ENCODE measurements around the gene VDAC1. TPM values are rescaled to one million over a fixed set of nuclear protein-coding genes. Genes with fewer than 3 reads are reported as not detected.

The VDAC1 gene
- total and polyA plus RNA-seq, 5 donors: 325 to 393 (median 340) TPM

GRCh38 chr5:133931546-133931945 is 73.2 kb downstream of the VDAC1 start:
- H3K9me3 ChIP-seq (ENCODE audit: control insufficient read depth, low read length): no peaks in the 10 kb centered on the region
- H3K4me3 ChIP-seq (ENCODE audit: low read length): no peak overlapping the region
- intact Hi-C loops (cut with DNase I): loop anchor here in 1 of 4 donors (10.0 kb wide), 1 partner anchor 507 kb away; no protein-coding TSS in a partner anchor
- WGBS: 90% methylated on average over 5 of the region's 5 CpGs
- ATAC-seq: no peak
- no peak for DNase-seq
- H3K4me1 ChIP-seq (ENCODE audit: control insufficient read depth, insufficient read depth, low read length): no peaks in the 10 kb centered on the region
- H3K27ac ChIP-seq (ENCODE audit: low read length): no peak overlapping the region
- H3K27me3 ChIP-seq (ENCODE audit: control insufficient read depth, insufficient read depth): no peaks in the 10 kb centered on the region

GRCh38 chr5:133930813-133931090 is 74.0 kb downstream of the VDAC1 start:
- Histone ChIP-seq H3K4me1 (ENCODE audit: control insufficient read depth, insufficient read depth, low read length) (no peaks in the 10 kb centered on the region), H3K9me3 (ENCODE audit: control insufficient read depth, low read length) (no peaks in the 10 kb centered on the region), H3K4me3 (ENCODE audit: low read length) (no peak overlapping the region), H3K27ac (ENCODE audit: low read length) (no peak overlapping the region), H3K27me3 (ENCODE audit: control insufficient read depth, insufficient read depth) (no peaks in the 10 kb centered on the region)
- DNase-seq: no peak
- WGBS: 34% methylated on average over 3 of the region's 3 CpGs
- ATAC-seq: no peak
- intact Hi-C loops (cut with DNase I): loop anchor here in 1 of 4 donors (10.0 kb wide), 1 partner anchor 506 kb away; no protein-coding TSS in a partner anchor

- intact Hi-C loops (cut with DNase I): loop anchor here in 1 of 4 donors (10.0 kb wide), 1 partner anchor 505 kb away; no protein-coding TSS in a partner anchor
Measured at GRCh38 chr5:133930061-133930812, 74.5 kb downstream of the VDAC1 start.

GRCh38 chr5:133928587-133929393 is 76.0 kb downstream of the VDAC1 start:
- Histone ChIP-seq H3K4me3 (ENCODE audit: low read length) (no peak overlapping the region), H3K4me1 (ENCODE audit: control insufficient read depth, insufficient read depth, low read length) (no peaks in the 10 kb centered on the region), H3K9me3 (ENCODE audit: control insufficient read depth, low read length) (no peaks in the 10 kb centered on the region), H3K27me3 (ENCODE audit: control insufficient read depth, insufficient read depth) (no peaks in the 10 kb centered on the region), H3K27ac (ENCODE audit: low read length) (no peak overlapping the region)
- no peak for DNase-seq
- no peak for ATAC-seq
- 75% methylated on average over 9 of the region's 9 CpGs for WGBS
- intact Hi-C loops (cut with DNase I): no loop called here

More at GRCh38 chr5:133930061-133930812, 74.5 kb downstream of the VDAC1 start:
- Histone ChIP-seq H3K4me1 (ENCODE audit: control insufficient read depth, insufficient read depth, low read length) (no peaks in the 10 kb centered on the region), H3K4me3 (ENCODE audit: low read length) (no peak overlapping the region), H3K27ac (ENCODE audit: low read length) (no peak overlapping the region), H3K27me3 (ENCODE audit: control insufficient read depth, insufficient read depth) (no peaks in the 10 kb centered on the region), H3K9me3 (ENCODE audit: control insufficient read depth, low read length) (no peaks in the 10 kb centered on the region)
- DNase-seq: peak; percentile 60 to 80 (median 71)
- WGBS: 56% methylated on average over 16 of the region's 16 CpGs
- ATAC-seq: peak; percentile 65 to 76

- Histone ChIP-seq H3K27ac (ENCODE audit: low read length) (no peak overlapping the region), H3K4me3 (ENCODE audit: low read length) (no peak overlapping the region), H3K27me3 (ENCODE audit: control insufficient read depth, insufficient read depth) (no peaks in the 10 kb centered on the region), H3K9me3 (ENCODE audit: control insufficient read depth, low read length) (no peaks in the 10 kb centered on the region), H3K4me1 (ENCODE audit: control insufficient read depth, insufficient read depth, low read length) (no peaks in the 10 kb centered on the region)
- DNase-seq (no peak), ATAC-seq (no peak)
- WGBS: 76% methylated on average over 13 of the region's 13 CpGs
- intact Hi-C loops (cut with DNase I): no loop called here
Measured at GRCh38 chr5:133927300-133928180, 77.2 kb downstream of the VDAC1 start.

- H3K9me3 ChIP-seq (ENCODE audit: control insufficient read depth, low read length): no peaks in the 10 kb centered on the region
- no peaks in the 10 kb centered on the region for H3K4me1 ChIP-seq (ENCODE audit: control insufficient read depth, insufficient read depth, low read length)
- DNase-seq (no peak), ATAC-seq (no peak)
- no peak overlapping the region for H3K27ac ChIP-seq (ENCODE audit: low read length)
- 87% methylated on average over 17 of the region's 17 CpGs for WGBS
- no peak overlapping the region for H3K4me3 ChIP-seq (ENCODE audit: low read length)
- no peaks in the 10 kb centered on the region for H3K27me3 ChIP-seq (ENCODE audit: control insufficient read depth, insufficient read depth)
- intact Hi-C loops (cut with DNase I): no loop called here
Measured at GRCh38 chr5:133926489-133927299, 78.1 kb downstream of the VDAC1 start.

- Histone ChIP-seq H3K4me1 (ENCODE audit: control insufficient read depth, insufficient read depth, low read length) (no peaks in the 10 kb centered on the region), H3K27ac (ENCODE audit: low read length) (no peak overlapping the region), H3K27me3 (ENCODE audit: control insufficient read depth, insufficient read depth) (no peaks in the 10 kb centered on the region), H3K4me3 (ENCODE audit: low read length) (no peak overlapping the region), H3K9me3 (ENCODE audit: control insufficient read depth, low read length) (no peaks in the 10 kb centered on the region)
- 89% methylated on average over 12 of the region's 12 CpGs for WGBS
- intact Hi-C loops (cut with DNase I): no loop called here
- no peak for ATAC-seq
- DNase-seq: no peak
Measured at GRCh38 chr5:133925866-133926488, 78.8 kb downstream of the VDAC1 start.

- ATAC-seq (no peak), DNase-seq (no peak)
- Histone ChIP-seq H3K9me3 (ENCODE audit: control insufficient read depth, low read length) (no peaks in the 10 kb centered on the region), H3K27me3 (ENCODE audit: control insufficient read depth, insufficient read depth) (no peaks in the 10 kb centered on the region), H3K4me3 (ENCODE audit: low read length) (no peak overlapping the region), H3K4me1 (ENCODE audit: control insufficient read depth, insufficient read depth, low read length) (no peaks in the 10 kb centered on the region), H3K27ac (ENCODE audit: low read length) (no peak overlapping the region)
- intact Hi-C loops (cut with DNase I): no loop called here
- 77% methylated on average over 3 of the region's 3 CpGs for WGBS
Measured at GRCh38 chr5:133925269-133925668, 79.5 kb downstream of the VDAC1 start.

- H3K27me3 ChIP-seq (ENCODE audit: control insufficient read depth, insufficient read depth): no peaks in the 10 kb centered on the region
- ATAC-seq: no peak
- no peak overlapping the region for H3K27ac ChIP-seq (ENCODE audit: low read length)
- no peaks in the 10 kb centered on the region for H3K4me1 ChIP-seq (ENCODE audit: control insufficient read depth, insufficient read depth, low read length)
- 41% methylated on average over 5 of the region's 5 CpGs for WGBS
- H3K4me3 ChIP-seq (ENCODE audit: low read length): no peak overlapping the region
- no peak for DNase-seq
- intact Hi-C loops (cut with DNase I): no loop called here
- H3K9me3 ChIP-seq (ENCODE audit: control insufficient read depth, low read length): no peaks in the 10 kb centered on the region
Measured at GRCh38 chr5:133924221-133924920, 80.4 kb downstream of the VDAC1 start.
